NCI-H1930 (cell line): ENCODE results near the gene NDST1.

ENCODE experiments used
- DNase-seq, 2 experiments: peaks; one replicate each; lab custom pipeline; 2025; lab: John Stamatoyannopoulos, UW

The NDST1 gene

GRCh38 chr5:150523472-150524350, 15.8 kb downstream of the NDST1 start:
- no peak for DNase-seq

GRCh38 chr5:150525163-150525562, 17.2 kb downstream of the NDST1 start:
- no peak for DNase-seq

GRCh38 chr5:150525781-150526180, 17.9 kb downstream of the NDST1 start:
- DNase-seq, result no peak

GRCh38 chr5:150527038-150527437, 19.1 kb downstream of the NDST1 start:
- no peak for DNase-seq

GRCh38 chr5:150527808-150528207, 19.9 kb downstream of the NDST1 start:
- DNase-seq, result no peak

- no peak for DNase-seq
Measured at GRCh38 chr5:150528924-150529546, 21.1 kb downstream of the NDST1 start.

- no peak for DNase-seq
Measured at GRCh38 chr5:150529555-150529954, 21.6 kb downstream of the NDST1 start.

GRCh38 chr5:150530423-150530822, 22.5 kb downstream of the NDST1 start:
- DNase-seq, result no peak

- no peak for DNase-seq
Measured at GRCh38 chr5:150530951-150531588, 23.1 kb downstream of the NDST1 start.

- DNase-seq, result no peak
Measured at GRCh38 chr5:150531686-150532085, 23.8 kb downstream of the NDST1 start.

GRCh38 chr5:150532151-150532550, 24.2 kb downstream of the NDST1 start:
- no peak for DNase-seq

GRCh38 chr5:150532996-150533395, 25.1 kb downstream of the NDST1 start:
- no peak for DNase-seq

GRCh38 chr5:150534811-150535210, 26.9 kb downstream of the NDST1 start:
- no peak for DNase-seq

- no peak for DNase-seq
Measured at GRCh38 chr5:150535611-150536010, 27.7 kb downstream of the NDST1 start.

GRCh38 chr5:150538007-150538917, 30.3 kb downstream of the NDST1 start:
- DNase-seq, result no peak

- DNase-seq, result no peak
Measured at GRCh38 chr5:150539206-150539605, 31.3 kb downstream of the NDST1 start.

- no peak for DNase-seq
Measured at GRCh38 chr5:150540042-150540441, 32.1 kb downstream of the NDST1 start.

- DNase-seq, result no peak
Measured at GRCh38 chr5:150540615-150541396, 32.9 kb downstream of the NDST1 start.

- DNase-seq, result no peak
Measured at GRCh38 chr5:150541397-150541675, 33.4 kb downstream of the NDST1 start.

- no peak for DNase-seq
Measured at GRCh38 chr5:150541895-150542294, 34.0 kb downstream of the NDST1 start.

- no peak for DNase-seq
Measured at GRCh38 chr5:150542933-150543445, 35.1 kb downstream of the NDST1 start.
